ENCODE measurements around the gene MYO9B.
"Not testable (repeated sequence)": the region's sequence is repeated elsewhere in the genome, so short reads cannot be mapped to it uniquely, and the experiment has no call there.

MYO9B gene

DNA sequence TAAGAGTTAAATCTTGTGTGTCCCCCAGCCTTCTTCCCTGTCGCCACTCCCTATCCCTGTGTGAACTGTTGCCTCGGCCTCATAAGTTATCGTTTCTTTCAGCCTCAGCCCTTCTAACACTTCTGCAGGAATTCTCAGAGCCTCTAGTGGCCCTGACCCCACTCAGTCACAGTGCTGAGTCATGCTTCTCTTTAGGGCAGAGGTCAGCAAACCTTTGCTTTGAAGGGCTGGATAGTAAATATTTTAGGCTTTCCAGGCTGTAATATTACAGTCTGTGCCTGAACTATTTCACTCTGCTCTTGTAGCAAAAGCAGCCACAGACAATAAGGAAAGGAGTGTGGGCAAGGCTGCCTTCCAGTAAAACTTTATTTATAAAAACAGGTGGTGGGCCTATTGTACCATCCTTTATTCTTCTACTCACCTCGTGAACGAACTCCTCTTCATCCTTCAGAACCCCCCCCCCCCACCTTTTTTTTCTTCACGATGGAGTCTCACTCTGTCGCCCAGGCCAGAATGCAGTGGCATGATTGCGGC is 22.1 kb downstream of the MYO9B start:
- Mint-ChIP-seq H3K27me3 (no peaks in the 10 kb centered on the region), H3K9me3 (no peaks in the 10 kb centered on the region), H3K4me1 (peaks cover 26% of the 10 kb centered on the region), H3K27ac (peak overlapping the region; percentile 70), H3K36me3 (peaks cover 9% of the 10 kb centered on the region), H3K4me3 (no peak overlapping the region)

- H3K9me3 Mint-ChIP-seq = no peaks in the 10 kb centered on the region
- peak overlapping the region; percentile 41 for H3K27ac Mint-ChIP-seq
- no peak overlapping the region for H3K4me3 Mint-ChIP-seq
- peaks cover 14% of the 10 kb centered on the region for H3K36me3 Mint-ChIP-seq
- H3K4me1 Mint-ChIP-seq = peaks cover 30% of the 10 kb centered on the region
- no peaks in the 10 kb centered on the region for H3K27me3 Mint-ChIP-seq
Measured at GRCh38 chr19:17098326-17098725, 22.7 kb downstream of the MYO9B start.

DNA sequence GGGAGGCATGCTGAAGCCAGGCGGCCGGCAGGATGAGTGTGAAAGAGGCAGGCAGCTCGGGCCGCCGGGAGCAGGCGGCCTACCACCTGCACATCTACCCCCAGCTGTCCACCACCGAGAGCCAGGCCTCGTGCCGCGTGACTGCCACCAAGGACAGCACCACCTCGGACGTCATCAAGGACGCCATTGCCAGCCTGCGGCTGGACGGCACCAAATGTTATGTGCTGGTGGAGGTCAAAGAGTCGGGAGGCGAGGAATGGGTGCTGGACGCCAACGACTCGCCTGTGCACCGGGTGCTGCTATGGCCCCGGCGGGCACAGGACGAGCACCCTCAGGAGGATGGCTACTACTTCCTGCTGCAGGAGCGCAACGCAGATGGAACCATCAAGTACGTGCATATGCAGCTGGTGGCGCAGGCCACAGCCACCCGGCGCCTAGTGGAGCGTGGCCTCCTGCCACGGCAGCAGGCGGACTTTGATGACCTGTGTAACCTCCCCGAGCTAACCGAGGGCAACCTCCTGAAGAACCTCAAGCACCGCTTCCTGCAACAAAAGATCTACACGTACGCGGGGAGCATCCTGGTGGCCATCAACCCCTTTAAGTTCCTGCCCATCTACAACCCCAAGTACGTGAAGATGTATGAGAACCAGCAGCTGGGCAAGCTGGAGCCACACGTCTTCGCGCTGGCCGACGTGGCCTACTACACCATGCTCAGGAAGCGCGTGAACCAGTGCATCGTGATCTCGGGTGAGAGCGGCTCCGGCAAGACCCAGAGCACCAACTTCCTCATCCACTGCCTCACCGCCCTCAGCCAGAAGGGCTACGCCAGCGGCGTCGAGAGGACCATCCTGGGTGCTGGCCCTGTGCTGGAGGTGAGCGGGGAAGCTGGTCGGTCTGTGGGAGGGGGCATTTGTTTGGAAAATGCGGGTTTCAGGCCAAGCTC is 26.4 kb downstream of the MYO9B start:
- Mint-ChIP-seq H3K9me3 (no peaks in the 10 kb centered on the region), H3K27ac (no peak overlapping the region), H3K4me3 (no peak overlapping the region), H3K27me3 (no peaks in the 10 kb centered on the region), H3K36me3 (peaks cover 17% of the 10 kb centered on the region), H3K4me1 (peaks cover 18% of the 10 kb centered on the region)

GRCh38 chr19:17103177-17103576 is 27.6 kb downstream of the MYO9B start:
- Mint-ChIP-seq H3K4me1 (peaks cover 23% of the 10 kb centered on the region), H3K4me3 (no peak overlapping the region), H3K27me3 (no peaks in the 10 kb centered on the region), H3K36me3 (peaks cover 17% of the 10 kb centered on the region), H3K27ac (no peak overlapping the region), H3K9me3 (no peaks in the 10 kb centered on the region)

- peaks cover 25% of the 10 kb centered on the region for H3K4me1 Mint-ChIP-seq
- H3K9me3 Mint-ChIP-seq = no peaks in the 10 kb centered on the region
- peaks cover 18% of the 10 kb centered on the region for H3K36me3 Mint-ChIP-seq
- no peak overlapping the region for H3K27ac Mint-ChIP-seq
- H3K27me3 Mint-ChIP-seq = no peaks in the 10 kb centered on the region
- no peak overlapping the region for H3K4me3 Mint-ChIP-seq
Measured at GRCh38 chr19:17104679-17105078, 29.1 kb downstream of the MYO9B start.

- H3K4me1 Mint-ChIP-seq = peaks cover 31% of the 10 kb centered on the region
- no peak overlapping the region for H3K27ac Mint-ChIP-seq
- no peaks in the 10 kb centered on the region for H3K27me3 Mint-ChIP-seq
- no peaks in the 10 kb centered on the region for H3K9me3 Mint-ChIP-seq
- H3K36me3 Mint-ChIP-seq = peaks cover 17% of the 10 kb centered on the region
- no peak overlapping the region for H3K4me3 Mint-ChIP-seq
Measured at GRCh38 chr19:17105556-17105955, 30.0 kb downstream of the MYO9B start.

DNA sequence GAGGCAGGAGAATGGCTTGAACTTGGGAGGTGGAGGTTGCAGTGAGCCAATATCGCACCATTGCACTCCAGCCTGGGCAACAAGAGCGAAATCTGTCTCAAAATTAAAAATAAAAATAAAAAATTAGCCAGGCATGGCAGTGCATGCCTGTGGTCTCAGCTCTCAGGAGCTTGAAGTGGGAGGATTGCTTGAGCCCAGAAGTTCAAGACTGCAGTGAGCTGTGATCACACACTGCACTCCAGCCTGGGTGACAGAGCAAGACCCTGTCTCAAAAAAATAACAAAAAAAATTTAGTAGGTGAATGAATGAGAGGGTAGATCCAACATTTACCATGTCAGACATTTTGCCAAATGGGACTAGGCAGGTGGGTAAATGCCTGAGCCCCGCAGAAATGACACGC is 31.4 kb downstream of the MYO9B start:
- H3K27ac Mint-ChIP-seq = not testable (repeated sequence)
- peaks cover 16% of the 10 kb centered on the region for H3K36me3 Mint-ChIP-seq
- peaks cover 36% of the 10 kb centered on the region for H3K4me1 Mint-ChIP-seq

DNA sequence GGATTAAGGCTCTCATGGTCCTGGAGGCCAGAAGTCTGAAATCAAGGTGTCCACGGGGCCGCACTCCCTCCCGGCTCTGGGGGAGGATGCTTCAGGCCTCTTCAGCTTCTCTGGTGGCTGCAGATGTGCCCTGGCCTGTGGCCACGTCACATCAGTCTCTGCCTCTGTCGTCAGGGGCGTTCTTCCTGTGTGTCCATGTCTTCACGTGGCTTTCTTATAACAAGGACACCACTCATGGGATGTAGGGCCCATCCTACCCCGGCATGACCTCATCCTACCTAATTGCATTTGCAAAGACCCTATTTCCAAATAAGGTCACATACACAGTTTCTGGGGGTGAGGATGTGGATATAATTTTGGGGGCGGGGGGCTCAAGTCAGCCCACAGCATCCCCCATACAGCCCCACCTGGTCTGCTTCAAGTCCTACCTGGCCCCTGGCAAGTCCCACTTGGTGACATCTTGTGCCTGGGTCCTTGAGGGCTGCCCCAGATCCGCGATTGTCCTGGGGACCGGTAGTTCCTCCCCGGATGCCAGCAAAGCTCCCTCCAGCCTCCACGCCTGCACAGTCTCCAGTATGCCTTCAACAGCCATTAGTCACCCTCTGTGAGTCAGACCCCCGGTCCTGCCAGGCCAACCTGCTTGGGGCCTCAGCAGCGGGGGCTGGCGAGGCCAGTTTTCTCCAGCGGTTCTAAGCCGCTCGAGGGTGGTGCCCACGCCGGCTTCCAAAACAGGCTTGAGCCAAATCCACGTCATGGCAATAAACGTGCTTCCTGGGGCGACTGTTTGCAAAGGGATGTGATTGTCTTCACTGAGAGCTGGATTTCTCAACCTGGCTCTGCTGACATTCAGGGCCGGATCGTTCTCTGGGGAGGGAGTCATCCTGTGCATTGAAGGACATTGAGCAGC is 32.2 kb downstream of the MYO9B start:
- H3K9me3 Mint-ChIP-seq = no peaks in the 10 kb centered on the region
- H3K4me3 Mint-ChIP-seq = no peak overlapping the region
- H3K4me1 Mint-ChIP-seq = peaks cover 40% of the 10 kb centered on the region
- H3K27ac Mint-ChIP-seq = no peak overlapping the region
- no peaks in the 10 kb centered on the region for H3K27me3 Mint-ChIP-seq
- H3K36me3 Mint-ChIP-seq = peaks cover 13% of the 10 kb centered on the region

More for the DNA sequence above, 31.4 kb downstream of the MYO9B start:
- H3K9me3 Mint-ChIP-seq, H3K27me3 Mint-ChIP-seq, H3K4me3 Mint-ChIP-seq: not testable (repeated sequence)

DNA sequence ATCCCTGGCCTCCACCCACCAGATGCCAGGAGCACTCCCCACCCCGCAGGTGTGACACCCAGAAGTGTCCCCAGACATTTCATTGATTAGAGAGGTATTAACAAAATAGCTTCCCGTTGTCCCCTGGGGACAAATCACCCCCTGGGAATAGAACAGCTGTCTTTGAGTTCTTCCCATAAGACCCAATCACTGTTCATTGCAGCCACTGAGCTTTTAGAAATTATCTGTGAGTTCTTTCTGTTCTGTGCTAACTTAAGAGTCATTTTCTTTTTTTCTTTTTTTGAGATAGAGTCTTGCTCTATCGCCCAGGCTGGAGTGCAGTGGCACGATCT is 32.8 kb downstream of the MYO9B start:
- peaks cover 6% of the 10 kb centered on the region for H3K36me3 Mint-ChIP-seq
- H3K4me1 Mint-ChIP-seq = peaks cover 41% of the 10 kb centered on the region
- no peaks in the 10 kb centered on the region for H3K27me3 Mint-ChIP-seq
- H3K4me3 Mint-ChIP-seq = no peak overlapping the region
- H3K27ac Mint-ChIP-seq = no peak overlapping the region
- no peaks in the 10 kb centered on the region for H3K9me3 Mint-ChIP-seq

- Mint-ChIP-seq H3K27ac (no peak overlapping the region), H3K36me3 (peaks cover 9% of the 10 kb centered on the region), H3K9me3 (no peaks in the 10 kb centered on the region), H3K4me3 (no peak overlapping the region), H3K27me3 (no peaks in the 10 kb centered on the region), H3K4me1 (peaks cover 40% of the 10 kb centered on the region)
Measured at GRCh38 chr19:17109300-17109699, 33.7 kb downstream of the MYO9B start.

- no peak overlapping the region for H3K4me3 Mint-ChIP-seq
- no peak overlapping the region for H3K27ac Mint-ChIP-seq
- H3K36me3 Mint-ChIP-seq = peaks cover 6% of the 10 kb centered on the region
- H3K4me1 Mint-ChIP-seq = peaks cover 40% of the 10 kb centered on the region
- no peaks in the 10 kb centered on the region for H3K27me3 Mint-ChIP-seq
- H3K9me3 Mint-ChIP-seq = no peaks in the 10 kb centered on the region
Measured at GRCh38 chr19:17109962-17110598, 34.5 kb downstream of the MYO9B start.

GRCh38 chr19:17110599-17110966 is 35.0 kb downstream of the MYO9B start:
- Mint-ChIP-seq H3K4me3 (no peak overlapping the region), H3K4me1 (peaks cover 42% of the 10 kb centered on the region), H3K27me3 (no peaks in the 10 kb centered on the region), H3K27ac (no peak overlapping the region), H3K9me3 (no peaks in the 10 kb centered on the region), H3K36me3 (peaks cover 6% of the 10 kb centered on the region)

GRCh38 chr19:17111766-17112165 is 36.2 kb downstream of the MYO9B start:
- Mint-ChIP-seq H3K36me3 (peaks cover 7% of the 10 kb centered on the region), H3K27ac (peak overlapping the region; percentile 31), H3K27me3 (no peaks in the 10 kb centered on the region), H3K4me1 (peaks cover 45% of the 10 kb centered on the region), H3K9me3 (no peaks in the 10 kb centered on the region), H3K4me3 (no peak overlapping the region)

DNA sequence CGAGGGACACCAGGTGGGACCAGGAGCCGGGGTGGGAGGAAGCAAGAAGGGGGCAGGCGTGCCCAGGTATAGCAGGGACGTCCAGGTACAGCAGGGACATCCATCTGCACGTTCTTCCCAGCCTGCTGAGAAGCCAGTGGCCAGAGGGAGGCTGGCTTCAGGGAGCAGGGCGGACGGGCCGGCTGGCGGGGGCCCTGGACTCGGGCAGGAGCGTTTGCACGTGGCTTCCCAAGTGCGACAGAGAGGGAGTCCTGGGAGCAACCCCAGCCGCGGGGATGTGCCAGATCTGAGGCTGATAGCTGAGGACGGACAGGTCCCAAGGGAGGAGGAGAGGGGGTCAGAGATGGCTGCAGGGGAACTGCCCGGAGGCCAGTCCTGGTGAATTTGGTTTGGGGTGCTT is 36.7 kb downstream of the MYO9B start:
- H3K36me3 Mint-ChIP-seq = peaks cover 7% of the 10 kb centered on the region
- H3K9me3 Mint-ChIP-seq = no peaks in the 10 kb centered on the region
- H3K27ac Mint-ChIP-seq = no peak overlapping the region
- peaks cover 45% of the 10 kb centered on the region for H3K4me1 Mint-ChIP-seq
- H3K4me3 Mint-ChIP-seq = no peak overlapping the region
- H3K27me3 Mint-ChIP-seq = no peaks in the 10 kb centered on the region

DNA sequence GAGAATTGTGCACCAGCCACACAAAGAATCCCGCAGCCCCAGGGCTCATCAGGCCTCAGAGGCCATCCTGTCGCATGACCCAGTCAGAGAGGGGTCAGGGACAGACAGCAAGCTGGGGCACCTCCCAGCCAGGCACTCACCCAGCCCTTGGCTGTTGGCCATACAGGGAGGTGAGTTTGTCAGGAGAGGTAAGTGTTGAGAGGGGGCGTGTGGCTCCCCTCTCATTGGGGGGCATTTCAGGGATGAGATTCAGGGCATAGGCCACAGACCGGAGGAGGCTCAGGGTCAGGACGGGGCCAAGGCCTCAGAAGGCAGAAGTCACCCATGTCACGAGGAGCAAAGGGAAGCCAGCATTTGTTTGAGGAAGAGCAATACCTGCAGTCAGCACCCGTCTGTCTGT is 37.1 kb downstream of the MYO9B start:
- H3K4me1 Mint-ChIP-seq = peaks cover 42% of the 10 kb centered on the region
- H3K27me3 Mint-ChIP-seq = no peaks in the 10 kb centered on the region
- H3K27ac Mint-ChIP-seq = no peak overlapping the region
- H3K4me3 Mint-ChIP-seq = no peak overlapping the region
- H3K9me3 Mint-ChIP-seq = no peaks in the 10 kb centered on the region
- H3K36me3 Mint-ChIP-seq = peaks cover 7% of the 10 kb centered on the region

Data from activated naive CD4-positive, alpha-beta T cell treated with anti-CD3 and anti-CD28 coated beads, Interleukin-2, amount 50 U/mL, for 24 hours (primary cell).